Suprapubic skin (tissue), 4 donors: ENCODE data around the gene ANKFN1.

ENCODE experiments used
- POLR2A ChIP-seq, 2 donors: fragments of 450-650 bp; IDR thresholded peaks; one replicate each; pipeline ENCODE4 v1.6.1; 2017; ENCODE audit warnings: antibody characterized with exemption in 2 of 2, mild to moderate bottlenecking in 2 of 2, moderate library complexity in 2 of 2
- POLR2AphosphoS5 ChIP-seq, 3 donors: sonication (generic); formaldehyde crosslinking; IDR thresholded peaks; one replicate each; pipeline ENCODE4 v1.6.1; 2017; ENCODE audit warnings: antibody characterized with exemption in 3 of 3
- TF ChIP-seq, protein P1 (sequence below), 2 donors: fragments of 200-600 bp in 1 of 2; fragments of 450-650 bp in 1 of 2; sonication (generic) in 1 of 2; IDR thresholded peaks; one replicate each; pipeline ENCODE4 v1.5.1; 2016 to 2019; ENCODE audit warnings: antibody characterized with exemption in 2 of 2, mild to moderate bottlenecking in 1 of 2, moderate library complexity in 1 of 2

DNA sequence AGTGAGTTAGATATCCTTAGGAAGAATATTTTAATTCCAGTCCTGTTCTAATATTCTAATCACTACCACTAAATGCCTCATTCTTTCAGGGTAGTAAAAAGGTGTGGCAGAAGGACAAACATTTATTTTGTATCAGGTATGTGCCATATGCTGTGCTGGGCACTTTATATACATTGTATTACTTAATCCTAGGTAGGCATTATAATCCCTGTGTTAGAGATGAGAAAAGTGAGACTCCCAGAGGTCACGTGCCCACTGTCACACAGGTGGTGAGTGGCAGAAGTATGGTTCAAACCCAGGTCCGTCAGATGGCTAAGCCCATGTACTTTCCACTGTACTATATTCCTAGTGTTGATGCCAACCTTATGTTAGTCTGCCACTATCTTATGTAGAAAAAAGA, 335.5 kb downstream of the ANKFN1 start:
- no peak for TF ChIP-seq POLR2AphosphoS5 (IDR thresholded peaks at IDR 0.05)
- TF ChIP-seq, protein P1, sequence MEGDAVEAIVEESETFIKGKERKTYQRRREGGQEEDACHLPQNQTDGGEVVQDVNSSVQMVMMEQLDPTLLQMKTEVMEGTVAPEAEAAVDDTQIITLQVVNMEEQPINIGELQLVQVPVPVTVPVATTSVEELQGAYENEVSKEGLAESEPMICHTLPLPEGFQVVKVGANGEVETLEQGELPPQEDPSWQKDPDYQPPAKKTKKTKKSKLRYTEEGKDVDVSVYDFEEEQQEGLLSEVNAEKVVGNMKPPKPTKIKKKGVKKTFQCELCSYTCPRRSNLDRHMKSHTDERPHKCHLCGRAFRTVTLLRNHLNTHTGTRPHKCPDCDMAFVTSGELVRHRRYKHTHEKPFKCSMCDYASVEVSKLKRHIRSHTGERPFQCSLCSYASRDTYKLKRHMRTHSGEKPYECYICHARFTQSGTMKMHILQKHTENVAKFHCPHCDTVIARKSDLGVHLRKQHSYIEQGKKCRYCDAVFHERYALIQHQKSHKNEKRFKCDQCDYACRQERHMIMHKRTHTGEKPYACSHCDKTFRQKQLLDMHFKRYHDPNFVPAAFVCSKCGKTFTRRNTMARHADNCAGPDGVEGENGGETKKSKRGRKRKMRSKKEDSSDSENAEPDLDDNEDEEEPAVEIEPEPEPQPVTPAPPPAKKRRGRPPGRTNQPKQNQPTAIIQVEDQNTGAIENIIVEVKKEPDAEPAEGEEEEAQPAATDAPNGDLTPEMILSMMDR (IDR thresholded peaks at IDR 0.05), result no peak
- TF ChIP-seq POLR2A (IDR thresholded peaks at IDR 0.05), result no peak
